Prostate gland (tissue), 2 donors: Measurements from ENCODE around the gene INHBC. TPM values are rescaled to one million over a fixed set of nuclear protein-coding genes. Genes with fewer than 3 reads are reported as not detected.

ENCODE experiments used
- DNase-seq: peaks from one replicate; pipeline ENCODE4 v3.0.0-alpha.2; 2019; ENCODE audit warnings: low spot score
- H3K27ac ChIP-seq, 2 donors: fragments of 200-600 bp; sonication (generic); 2 replicates each; pipeline ENCODE4 v1.5.1; 2017 to 2019
- H3K27me3 ChIP-seq: fragments of 200-600 bp; sonication (generic); replicated peaks from 2 replicates; pipeline ENCODE4 v1.5.1; 2019; ENCODE audit not compliant: insufficient read depth
- H3K36me3 ChIP-seq, 2 donors: fragments of 200-600 bp; sonication (generic); 1 replicate in 1 of 2; 2 replicates in 1 of 2; pipeline versions ENCODE4 v1.5.1 to v1.8.1; 2017 to 2019
- H3K4me1 ChIP-seq: fragments of 200-600 bp; sonication (generic); replicated peaks from 2 replicates; pipeline ENCODE4 v1.5.1; 2019
- H3K4me3 ChIP-seq, 2 donors: fragments of 200-600 bp; sonication (generic); 2 replicates each; pipeline ENCODE4 v1.5.1; 2017 to 2019
- H3K9me3 ChIP-seq: fragments of 200-600 bp; sonication (generic); 2 replicates; pipeline ENCODE4 v1.5.1; 2017
- CTCF ChIP-seq, 4 experiments: fragments of 200-600 bp in 2 of 4; fragments of 450-650 bp in 2 of 4; sonication (generic) in 2 of 4; IDR thresholded peaks; 1 replicate in 3 of 4; 2 replicates in 1 of 4; pipeline ENCODE4 v1.5.1; 2016 to 2019; ENCODE audit warnings: antibody characterized with exemption in 4 of 4, mild to moderate bottlenecking in 2 of 4, moderate library complexity in 2 of 4
- POLR2A ChIP-seq: fragments of 450-650 bp; IDR thresholded peaks from one replicate; pipeline ENCODE4 v1.6.1; 2016; ENCODE audit warnings: antibody characterized with exemption, mild to moderate bottlenecking
- POLR2AphosphoS5 ChIP-seq: sonication (generic); formaldehyde crosslinking; IDR thresholded peaks from one replicate; pipeline ENCODE4 v1.6.1; 2017; ENCODE audit warnings: antibody characterized with exemption
- WGBS: methylation state at CpG from one replicate; pipeline ENCODE4 v1.1.5; 2018; 5-methylcytosine and 5-hydroxymethylcytosine counted together
- intact Hi-C: fragments of 100-400 bp; cut with DNase I; formaldehyde crosslinking; loops from one replicate; pipeline ENCODE4 v1.14.2; 2022
- total RNA-seq, 2 donors: library from RNA; depleted of rRNA; stranded (reverse); fragments of >200 nt; gene quantifications; one replicate each; pipeline ENCODE4 v1.1.0, GENCODE V29; 2016

Gene INHBC
- total RNA-seq, 2 donors from 2014 or later, result 0.46 to 0.57 TPM

- Histone ChIP-seq H3K9me3 (no peaks in the 10 kb centered on the region), H3K4me1 (no peaks in the 10 kb centered on the region), H3K36me3 (no peaks in the 10 kb centered on the region), H3K27ac (no peak overlapping the region), H3K4me3 (no peak overlapping the region), H3K27me3 (no peaks in the 10 kb centered on the region)
- TF ChIP-seq CTCF (IDR thresholded peaks at IDR 0.05) (no peak), POLR2A (no peak), POLR2AphosphoS5 (no peak)
- intact Hi-C loops, result loop anchor here (10.0 kb wide), 1 partner anchor 157 kb away; no protein-coding TSS in a partner anchor
- DNase-seq, result no peak
- 92% methylated on average over 12 of the region's 12 CpGs for WGBS
Observed at GRCh38 chr12:57467212-57467874, 32.8 kb downstream of the INHBC start.

- WGBS, result 71% methylated on average over 11 of the region's 11 CpGs
- Histone ChIP-seq H3K4me3 (no peak overlapping the region), H3K4me1 (no peaks in the 10 kb centered on the region), H3K27ac (no peak overlapping the region), H3K27me3 (peaks cover 4% of the 10 kb centered on the region), H3K36me3 (no peaks in the 10 kb centered on the region), H3K9me3 (no peaks in the 10 kb centered on the region)
- DNase-seq, result no peak
- intact Hi-C loops, result loop anchor here (10.0 kb wide), 1 partner anchor 157 kb away; no protein-coding TSS in a partner anchor
- no peak for TF ChIP-seq CTCF (IDR thresholded peaks at IDR 0.05)
- TF ChIP-seq POLR2AphosphoS5, result no peak
- TF ChIP-seq POLR2A, result no peak
Observed at GRCh38 chr12:57467915-57468314, 33.3 kb downstream of the INHBC start.

GRCh38 chr12:57469296-57470164 lies 34.9 kb downstream of the INHBC start:
- Histone ChIP-seq H3K27me3 (peaks cover 6% of the 10 kb centered on the region), H3K36me3 (no peaks in the 10 kb centered on the region), H3K9me3 (no peaks in the 10 kb centered on the region), H3K4me3 (no peak overlapping the region), H3K4me1 (no peaks in the 10 kb centered on the region), H3K27ac (no peak overlapping the region)
- no peak for DNase-seq
- no peak for TF ChIP-seq POLR2AphosphoS5
- TF ChIP-seq POLR2A, result no peak
- no peak for TF ChIP-seq CTCF (IDR thresholded peaks at IDR 0.05)
- intact Hi-C loops, result loop anchor here (10.0 kb wide), 1 partner anchor 155 kb away; no protein-coding TSS in a partner anchor
- WGBS, result 84% methylated on average over 10 of the region's 10 CpGs

- no peaks in the 10 kb centered on the region for H3K9me3 ChIP-seq
- H3K4me3 ChIP-seq, result no peak overlapping the region
- H3K4me1 ChIP-seq, result peaks cover 3% of the 10 kb centered on the region
- H3K27ac ChIP-seq, result no peak overlapping the region
- 95% methylated on average over 14 of the region's 14 CpGs for WGBS
- DNase-seq, result no peak
- H3K36me3 ChIP-seq, result no peaks in the 10 kb centered on the region
- TF ChIP-seq POLR2A (no peak), CTCF (IDR thresholded peaks at IDR 0.05) (no peak), POLR2AphosphoS5 (no peak)
- intact Hi-C loops, result no loop called here
- peaks cover 6% of the 10 kb centered on the region for H3K27me3 ChIP-seq
Observed at GRCh38 chr12:57470286-57470969, 35.8 kb downstream of the INHBC start.
